CD4-positive, alpha-beta T cell treated with Interleukin-6 at 100 ng/mL for 8 hours (primary cell): ENCODE results near the gene PADI6.
"Not testable (repeated sequence)": the region's sequence is repeated elsewhere in the genome, so short reads cannot be mapped to it uniquely, and the experiment has no call there.

Experiments used
- DNase-seq: peaks from one replicate; pipeline ENCODE4 v3.0.0-alpha.2; 2020; ENCODE audit warnings: mixed read lengths, low spot score

The PADI6 gene

GRCh38 chr1:17405898-17406759, 34.1 kb downstream of the PADI6 start:
- DNase-seq = peak; percentile 18

- not testable (repeated sequence) for DNase-seq
These were observed 34.9 kb downstream of the PADI6 start for GRCh38 chr1:17406760-17407475.

GRCh38 chr1:17407786-17408514, 36.0 kb downstream of the PADI6 start:
- DNase-seq = not testable (repeated sequence)

GRCh38 chr1:17409391-17409811, 37.4 kb downstream of the PADI6 start:
- no peak for DNase-seq

- DNase-seq = no peak
These were observed 40.3 kb downstream of the PADI6 start for GRCh38 chr1:17412093-17412870.

- DNase-seq = no peak
These were observed 42.0 kb downstream of the PADI6 start for GRCh38 chr1:17414022-17414421.

GRCh38 chr1:17416389-17416788, 44.4 kb downstream of the PADI6 start:
- DNase-seq = no peak

- peak; percentile 52 for DNase-seq
These were observed 47.8 kb downstream of the PADI6 start for GRCh38 chr1:17419626-17420328.

- no peak for DNase-seq
These were observed 48.5 kb downstream of the PADI6 start for GRCh38 chr1:17420391-17420918.

GRCh38 chr1:17422461-17422860, 50.5 kb downstream of the PADI6 start:
- no peak for DNase-seq

- DNase-seq = no peak
These were observed 51.8 kb downstream of the PADI6 start for GRCh38 chr1:17423781-17424245.

- no peak for DNase-seq
These were observed 54.0 kb downstream of the PADI6 start for GRCh38 chr1:17425806-17426600.

GRCh38 chr1:17427696-17428660, 56.0 kb downstream of the PADI6 start:
- DNase-seq = no peak

- no peak for DNase-seq
These were observed 57.2 kb downstream of the PADI6 start for GRCh38 chr1:17429183-17429582.

- no peak for DNase-seq
These were observed 60.4 kb downstream of the PADI6 start for GRCh38 chr1:17432412-17432811.

GRCh38 chr1:17433261-17433660, 61.3 kb downstream of the PADI6 start:
- no peak for DNase-seq

GRCh38 chr1:17434016-17434415, 62.0 kb downstream of the PADI6 start:
- DNase-seq = no peak

- no peak for DNase-seq
These were observed 62.6 kb downstream of the PADI6 start for GRCh38 chr1:17434601-17435000.
